ENCODE data around the gene FOXA2.

FOXA2 gene

GRCh38 chr20:22584922-22585785 is 782 bp upstream of the FOXA2 start:
- Histone ChIP-seq H3K4me1 (ENCODE audit: insufficient read depth, insufficient read length) (no peaks in the 10 kb centered on the region), H3K36me3 (ENCODE audit: insufficient read depth, insufficient read length, low read length) (no peaks in the 10 kb centered on the region), H3K4me3 (ENCODE audit: insufficient read length, low read depth) (peak overlapping the region; percentile 15), H3K9ac (ENCODE audit: insufficient read length, low read depth) (no peak overlapping the region), H3K27me3 (ENCODE audit: insufficient read depth, insufficient read length) (peaks cover 98% of the 10 kb centered on the region), H3K9me3 (ENCODE audit: insufficient read depth, low read length) (no peaks in the 10 kb centered on the region; the same call in 1 of the 2 replicates)
- no peak for TF ChIP-seq ZNF274 (IDR thresholded peaks at IDR 0.05; ENCODE audit: low read depth, low read length)
- peak; percentile 93 for TF ChIP-seq SUZ12 (IDR thresholded peaks at IDR 0.05; ENCODE audit: extremely low read depth, insufficient read depth, insufficient read length)
- no peak for TF ChIP-seq YY1 (IDR thresholded peaks at IDR 0.05; ENCODE audit: insufficient read depth, insufficient read length)
- DNase-seq (ENCODE audit: low read depth, low spot score), result no peak

GRCh38 chr20:22583773-22584521 is 425 bp downstream of the FOXA2 start:
- TF ChIP-seq YY1 (IDR thresholded peaks at IDR 0.05; ENCODE audit: insufficient read depth, insufficient read length) (no peak), ZNF274 (IDR thresholded peaks at IDR 0.05; ENCODE audit: low read depth, low read length) (no peak), SUZ12 (IDR thresholded peaks at IDR 0.05; ENCODE audit: extremely low read depth, insufficient read depth, insufficient read length) (no peak)
- H3K9ac ChIP-seq (ENCODE audit: insufficient read length, low read depth), result no peak overlapping the region
- DNase-seq (ENCODE audit: low read depth, low spot score), result no peak
- H3K36me3 ChIP-seq (ENCODE audit: insufficient read depth, insufficient read length, low read length), result no peaks in the 10 kb centered on the region
- H3K27me3 ChIP-seq (ENCODE audit: insufficient read depth, insufficient read length), result peaks cover 97% of the 10 kb centered on the region
- H3K9me3 ChIP-seq (ENCODE audit: insufficient read depth, low read length), result no peaks in the 10 kb centered on the region; the same call in 1 of the 2 replicates
- peak overlapping the region; percentile 8 for H3K4me3 ChIP-seq (ENCODE audit: insufficient read length, low read depth)
- H3K4me1 ChIP-seq (ENCODE audit: insufficient read depth, insufficient read length), result no peaks in the 10 kb centered on the region

GRCh38 chr20:22582964-22583772 is 1.2 kb downstream of the FOXA2 start:
- Histone ChIP-seq H3K36me3 (ENCODE audit: insufficient read depth, insufficient read length, low read length) (no peaks in the 10 kb centered on the region), H3K4me3 (ENCODE audit: insufficient read length, low read depth) (peak overlapping the region; percentile 26), H3K4me1 (ENCODE audit: insufficient read depth, insufficient read length) (no peaks in the 10 kb centered on the region), H3K9me3 (ENCODE audit: insufficient read depth, low read length) (no peaks in the 10 kb centered on the region; the same call in 1 of the 2 replicates), H3K27me3 (ENCODE audit: insufficient read depth, insufficient read length) (peaks cover 97% of the 10 kb centered on the region), H3K9ac (ENCODE audit: insufficient read length, low read depth) (peak overlapping the region; percentile 56)
- no peak for DNase-seq (ENCODE audit: low read depth, low spot score)
- TF ChIP-seq YY1 (IDR thresholded peaks at IDR 0.05; ENCODE audit: insufficient read depth, insufficient read length) (no peak), SUZ12 (IDR thresholded peaks at IDR 0.05; ENCODE audit: extremely low read depth, insufficient read depth, insufficient read length) (peak; percentile 82), ZNF274 (IDR thresholded peaks at IDR 0.05; ENCODE audit: low read depth, low read length) (no peak)

- Histone ChIP-seq H3K27me3 (ENCODE audit: insufficient read depth, insufficient read length) (peaks cover 97% of the 10 kb centered on the region), H3K4me3 (ENCODE audit: insufficient read length, low read depth) (peak overlapping the region; percentile 26), H3K9me3 (ENCODE audit: insufficient read depth, low read length) (no peaks in the 10 kb centered on the region; the same call in 1 of the 2 replicates), H3K9ac (ENCODE audit: insufficient read length, low read depth) (no peak overlapping the region), H3K36me3 (ENCODE audit: insufficient read depth, insufficient read length, low read length) (no peaks in the 10 kb centered on the region), H3K4me1 (ENCODE audit: insufficient read depth, insufficient read length) (peaks cover 2% of the 10 kb centered on the region)
- TF ChIP-seq ZNF274 (IDR thresholded peaks at IDR 0.05; ENCODE audit: low read depth, low read length) (no peak), SUZ12 (IDR thresholded peaks at IDR 0.05; ENCODE audit: extremely low read depth, insufficient read depth, insufficient read length) (peak; percentile 50), YY1 (IDR thresholded peaks at IDR 0.05; ENCODE audit: insufficient read depth, insufficient read length) (no peak)
- DNase-seq (ENCODE audit: low read depth, low spot score), result no peak
Observed at GRCh38 chr20:22582386-22582963, 1.9 kb downstream of the FOXA2 start.

- no peaks in the 10 kb centered on the region; the same call in 1 of the 2 replicates for H3K9me3 ChIP-seq (ENCODE audit: insufficient read depth, low read length)
- peaks cover 2% of the 10 kb centered on the region for H3K4me1 ChIP-seq (ENCODE audit: insufficient read depth, insufficient read length)
- no peak for DNase-seq (ENCODE audit: low read depth, low spot score)
- H3K36me3 ChIP-seq (ENCODE audit: insufficient read depth, insufficient read length, low read length), result no peaks in the 10 kb centered on the region
- H3K9ac ChIP-seq (ENCODE audit: insufficient read length, low read depth), result no peak overlapping the region
- no peak for TF ChIP-seq ZNF274 (IDR thresholded peaks at IDR 0.05; ENCODE audit: low read depth, low read length)
- no peak for TF ChIP-seq YY1 (IDR thresholded peaks at IDR 0.05; ENCODE audit: insufficient read depth, insufficient read length)
- no peak for TF ChIP-seq SUZ12 (IDR thresholded peaks at IDR 0.05; ENCODE audit: extremely low read depth, insufficient read depth, insufficient read length)
- H3K4me3 ChIP-seq (ENCODE audit: insufficient read length, low read depth), result no peak overlapping the region
- H3K27me3 ChIP-seq (ENCODE audit: insufficient read depth, insufficient read length), result peaks cover 97% of the 10 kb centered on the region
Observed at GRCh38 chr20:22581437-22582385, 2.7 kb downstream of the FOXA2 start.

Data from NT2/D1 (cell line).